Activated naive CD4-positive, alpha-beta T cell treated with anti-CD3 and anti-CD28 coated beads, Interleukin-2, amount 10 ng/mL, durations not matched to agents 7 days and 5 days (primary cell): Measurements from ENCODE around the gene CACNB2.
A peak's percentile ranks its signal among the peaks of the same experiment; 100 is the strongest.

Experiments
- CTCF ChIA-PET: fragments of 350-600 bp; sonication (Branson Sonifier 250); formaldehyde crosslinking; loops from one replicate; lab custom pipeline; 2021; ENCODE audit warnings: antibody characterized with exemption; lab: Charles Lee
- DNase-seq: peaks from one replicate; pipeline ENCODE4 v3.0.0-alpha.2; 2020
- H3K27ac Mint-ChIP-seq: one replicate; pipeline ENCODE4 v1.8.0; 2021; ENCODE audit warnings: mild to moderate bottlenecking, moderate library complexity, mixed read lengths
- H3K27me3 Mint-ChIP-seq: one replicate; pipeline ENCODE4 v1.8.0; 2021; ENCODE audit warnings: mild to moderate bottlenecking, mixed read lengths
- H3K36me3 Mint-ChIP-seq: one replicate; pipeline ENCODE4 v1.8.0; 2021; ENCODE audit warnings: mixed read lengths
- H3K4me1 Mint-ChIP-seq: one replicate; pipeline ENCODE4 v1.8.0; 2021; ENCODE audit warnings: mixed read lengths
- H3K4me3 Mint-ChIP-seq: one replicate; pipeline ENCODE4 v1.8.0; 2021; ENCODE audit warnings: mild to moderate bottlenecking, moderate library complexity, mixed read lengths
- H3K9me3 Mint-ChIP-seq: one replicate; pipeline ENCODE4 v1.8.0; 2021; ENCODE audit warnings: mixed read lengths

CACNB2 gene

GRCh38 chr10:18401416-18402195, 261.4 kb downstream of the CACNB2 start:
- H3K36me3 Mint-ChIP-seq = no peaks in the 10 kb centered on the region
- no peak overlapping the region for H3K4me3 Mint-ChIP-seq
- H3K9me3 Mint-ChIP-seq = no peaks in the 10 kb centered on the region
- CTCF ChIA-PET = interaction anchor here (0.7 kb wide), 1 partner anchor 153 kb away, joined by 3 read pairs; no protein-coding TSS in a partner anchor
- peaks cover 13% of the 10 kb centered on the region for H3K27me3 Mint-ChIP-seq
- H3K4me1 Mint-ChIP-seq = peaks cover 3% of the 10 kb centered on the region
- H3K27ac Mint-ChIP-seq = no peak overlapping the region
- DNase-seq = no peak

- Mint-ChIP-seq H3K9me3 (no peaks in the 10 kb centered on the region), H3K4me1 (peaks cover 3% of the 10 kb centered on the region), H3K27ac (no peak overlapping the region), H3K27me3 (peaks cover 13% of the 10 kb centered on the region), H3K36me3 (no peaks in the 10 kb centered on the region), H3K4me3 (no peak overlapping the region)
- CTCF ChIA-PET = no interaction called here
- no peak for DNase-seq
Measured at GRCh38 chr10:18402853-18403252, 262.6 kb downstream of the CACNB2 start.

- DNase-seq = no peak
- peaks cover 13% of the 10 kb centered on the region for H3K27me3 Mint-ChIP-seq
- H3K4me1 Mint-ChIP-seq = peaks cover 3% of the 10 kb centered on the region
- H3K9me3 Mint-ChIP-seq = no peaks in the 10 kb centered on the region
- no peaks in the 10 kb centered on the region for H3K36me3 Mint-ChIP-seq
- no peak overlapping the region for H3K4me3 Mint-ChIP-seq
- no peak overlapping the region for H3K27ac Mint-ChIP-seq
- CTCF ChIA-PET = no interaction called here
Measured at GRCh38 chr10:18404530-18404929, 264.3 kb downstream of the CACNB2 start.

GRCh38 chr10:18406136-18406535, 265.9 kb downstream of the CACNB2 start:
- Mint-ChIP-seq H3K4me3 (no peak overlapping the region), H3K36me3 (no peaks in the 10 kb centered on the region), H3K27me3 (peaks cover 4% of the 10 kb centered on the region), H3K4me1 (no peaks in the 10 kb centered on the region), H3K27ac (no peak overlapping the region), H3K9me3 (no peaks in the 10 kb centered on the region)
- CTCF ChIA-PET = no interaction called here
- no peak for DNase-seq

GRCh38 chr10:18409599-18410397, 269.6 kb downstream of the CACNB2 start:
- H3K36me3 Mint-ChIP-seq = no peaks in the 10 kb centered on the region
- no peaks in the 10 kb centered on the region for H3K27me3 Mint-ChIP-seq
- H3K4me1 Mint-ChIP-seq = no peaks in the 10 kb centered on the region
- no peak for DNase-seq
- no peaks in the 10 kb centered on the region for H3K9me3 Mint-ChIP-seq
- CTCF ChIA-PET = no interaction called here
- H3K4me3 Mint-ChIP-seq = no peak overlapping the region
- peak overlapping the region; percentile 15 for H3K27ac Mint-ChIP-seq

GRCh38 chr10:18414061-18414460, 273.8 kb downstream of the CACNB2 start:
- Mint-ChIP-seq H3K27me3 (no peaks in the 10 kb centered on the region), H3K4me1 (no peaks in the 10 kb centered on the region), H3K9me3 (no peaks in the 10 kb centered on the region), H3K27ac (no peak overlapping the region), H3K36me3 (no peaks in the 10 kb centered on the region), H3K4me3 (no peak overlapping the region)
- no peak for DNase-seq
- CTCF ChIA-PET = no interaction called here

GRCh38 chr10:18417950-18418527, 277.8 kb downstream of the CACNB2 start:
- H3K4me3 Mint-ChIP-seq = no peak overlapping the region
- H3K27me3 Mint-ChIP-seq = no peaks in the 10 kb centered on the region
- H3K27ac Mint-ChIP-seq = no peak overlapping the region
- H3K4me1 Mint-ChIP-seq = no peaks in the 10 kb centered on the region
- no peaks in the 10 kb centered on the region for H3K36me3 Mint-ChIP-seq
- H3K9me3 Mint-ChIP-seq = no peaks in the 10 kb centered on the region
- CTCF ChIA-PET = no interaction called here
- no peak for DNase-seq

- Mint-ChIP-seq H3K4me3 (no peak overlapping the region), H3K9me3 (no peaks in the 10 kb centered on the region), H3K27ac (no peak overlapping the region), H3K27me3 (no peaks in the 10 kb centered on the region), H3K4me1 (no peaks in the 10 kb centered on the region), H3K36me3 (no peaks in the 10 kb centered on the region)
- DNase-seq = no peak
- CTCF ChIA-PET = no interaction called here
Measured at GRCh38 chr10:18418541-18419215, 278.5 kb downstream of the CACNB2 start.

GRCh38 chr10:18419945-18420344, 279.7 kb downstream of the CACNB2 start:
- Mint-ChIP-seq H3K36me3 (no peaks in the 10 kb centered on the region), H3K4me3 (no peak overlapping the region), H3K4me1 (no peaks in the 10 kb centered on the region), H3K9me3 (no peaks in the 10 kb centered on the region), H3K27ac (no peak overlapping the region), H3K27me3 (no peaks in the 10 kb centered on the region)
- no peak for DNase-seq
- CTCF ChIA-PET = no interaction called here

- Mint-ChIP-seq H3K27ac (no peak overlapping the region), H3K4me1 (no peaks in the 10 kb centered on the region), H3K4me3 (no peak overlapping the region), H3K27me3 (no peaks in the 10 kb centered on the region), H3K9me3 (no peaks in the 10 kb centered on the region), H3K36me3 (no peaks in the 10 kb centered on the region)
- CTCF ChIA-PET = no interaction called here
- no peak for DNase-seq
Measured at GRCh38 chr10:18421726-18422293, 281.6 kb downstream of the CACNB2 start.

- Mint-ChIP-seq H3K4me3 (no peak overlapping the region), H3K36me3 (no peaks in the 10 kb centered on the region), H3K9me3 (no peaks in the 10 kb centered on the region), H3K4me1 (no peaks in the 10 kb centered on the region), H3K27ac (no peak overlapping the region), H3K27me3 (no peaks in the 10 kb centered on the region)
- no peak for DNase-seq
- CTCF ChIA-PET = no interaction called here
Measured at GRCh38 chr10:18423058-18423637, 282.9 kb downstream of the CACNB2 start.

GRCh38 chr10:18424200-18424599, 284.0 kb downstream of the CACNB2 start:
- no peaks in the 10 kb centered on the region for H3K9me3 Mint-ChIP-seq
- no peak overlapping the region for H3K27ac Mint-ChIP-seq
- no peaks in the 10 kb centered on the region for H3K27me3 Mint-ChIP-seq
- CTCF ChIA-PET = no interaction called here
- no peaks in the 10 kb centered on the region for H3K36me3 Mint-ChIP-seq
- no peak for DNase-seq
- H3K4me1 Mint-ChIP-seq = no peaks in the 10 kb centered on the region
- no peak overlapping the region for H3K4me3 Mint-ChIP-seq

GRCh38 chr10:18429335-18429734, 289.1 kb downstream of the CACNB2 start:
- Mint-ChIP-seq H3K4me1 (no peaks in the 10 kb centered on the region), H3K9me3 (no peaks in the 10 kb centered on the region), H3K27me3 (no peaks in the 10 kb centered on the region), H3K36me3 (no peaks in the 10 kb centered on the region), H3K4me3 (no peak overlapping the region), H3K27ac (no peak overlapping the region)
- CTCF ChIA-PET = no interaction called here
- no peak for DNase-seq

GRCh38 chr10:18436902-18437301, 296.7 kb downstream of the CACNB2 start:
- Mint-ChIP-seq H3K27me3 (no peaks in the 10 kb centered on the region), H3K27ac (no peak overlapping the region), H3K4me3 (no peak overlapping the region), H3K4me1 (no peaks in the 10 kb centered on the region), H3K36me3 (no peaks in the 10 kb centered on the region), H3K9me3 (no peaks in the 10 kb centered on the region)
- no peak for DNase-seq
- CTCF ChIA-PET = no interaction called here
